HEK293T (cell line): ENCODE measurements around the gene NRAS.

ENCODE experiments used
- BHLHE40 ChIP-seq: fragments of 450-650 bp; IDR thresholded peaks from 2 replicates; pipeline ENCODE4 v1.6.1; 2016; ENCODE audit warnings: mild to moderate bottlenecking, moderate library complexity, borderline replicate concordance
- CTBP1 ChIP-seq: fragments of 450-650 bp; IDR thresholded peaks from 2 replicates; pipeline ENCODE4 v1.6.1; 2016; ENCODE audit warnings: borderline replicate concordance
- ELF4 ChIP-seq: fragments of 450-650 bp; IDR thresholded peaks from 2 replicates; pipeline ENCODE4 v1.6.1; 2017; ENCODE audit warnings: antibody characterized with exemption
- FOXA1 ChIP-seq: fragments of 450-650 bp; IDR thresholded peaks from 2 replicates; pipeline ENCODE4 v1.6.1; 2016; ENCODE audit warnings: mild to moderate bottlenecking
- FOXK2 ChIP-seq: fragments of 450-650 bp; IDR thresholded peaks from 2 replicates; pipeline ENCODE4 v1.6.1; 2016; ENCODE audit warnings: mild to moderate bottlenecking
- FOXM1 ChIP-seq: fragments of 450-650 bp; IDR thresholded peaks from 2 replicates; pipeline ENCODE4 v1.6.1; 2017; ENCODE audit warnings: mild to moderate bottlenecking, borderline replicate concordance
- HDGF ChIP-seq: fragments of 450-650 bp; IDR thresholded peaks from 2 replicates; pipeline ENCODE4 v1.6.1; 2017; ENCODE audit warnings: antibody characterized with exemption, borderline replicate concordance
- L3MBTL2 ChIP-seq: fragments of 450-650 bp; conservative IDR thresholded peaks from 2 replicates; pipeline ENCODE4 v1.6.1; 2016; ENCODE audit warnings: mild to moderate bottlenecking
- LEF1 ChIP-seq: fragments of 450-650 bp; IDR thresholded peaks from 2 replicates; pipeline ENCODE4 v1.6.1; 2017; ENCODE audit warnings: mild to moderate bottlenecking, borderline replicate concordance
- NFRKB ChIP-seq: fragments of 450-650 bp; IDR thresholded peaks from 2 replicates; pipeline ENCODE4 v1.6.1; 2016; ENCODE audit warnings: mild to moderate bottlenecking, moderate library complexity
- SP1 ChIP-seq: fragments of 450-650 bp; IDR thresholded peaks from 2 replicates; pipeline ENCODE4 v1.6.1; 2017
- TARDBP ChIP-seq: fragments of 450-650 bp; IDR thresholded peaks from 2 replicates; pipeline ENCODE4 v1.6.1; 2016
- ZNF384 ChIP-seq: fragments of 450-650 bp; IDR thresholded peaks from 2 replicates; pipeline ENCODE4 v1.6.1; 2016

DNA sequence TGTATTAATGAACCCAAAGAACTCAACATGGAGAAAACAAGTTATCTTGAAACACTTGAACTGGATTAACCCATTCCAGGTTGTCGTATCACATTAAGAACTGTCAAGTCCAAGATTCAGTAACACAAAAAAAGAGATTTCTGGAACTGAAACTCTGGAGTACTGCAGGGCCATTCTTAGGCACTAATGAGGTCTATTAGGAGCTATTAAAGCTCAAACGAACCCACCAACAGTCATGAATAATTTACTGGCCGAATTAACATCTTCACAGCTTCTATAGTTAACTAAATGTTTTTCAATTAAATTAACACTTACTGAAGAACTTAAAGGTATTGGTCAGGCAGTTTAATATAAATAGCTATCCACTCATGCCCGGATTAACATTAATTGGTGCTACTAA is 36.6 kb upstream of the NRAS start:
- TF ChIP-seq TARDBP (no peak), ELF4 (no peak), FOXM1 (no peak), SP1 (no peak), HDGF (no peak), CTBP1 (no peak), FOXA1 (no peak), FOXK2 (no peak), L3MBTL2 (no peak), BHLHE40 (no peak), LEF1 (no peak), NFRKB (no peak), ZNF384 (no peak)
